CD4-positive, alpha-beta T cell (primary cell): Measurements from ENCODE around the gene TMEM181. TPM values are rescaled to one million over a fixed set of nuclear protein-coding genes. Genes with fewer than 3 reads are reported as not detected.

ENCODE experiments used
- ATAC-seq: fragments of 200-7000 bp; cut with Tn5 transposase; one replicate; pipeline ENCODE4 v1.10.0; 2022; ENCODE audit warnings: mild to moderate bottlenecking; ENCODE audit not compliant: poor library complexity
- CTCF ChIA-PET: fragments of 350-600 bp; sonication (Branson Sonifier 250); formaldehyde crosslinking; loops from one replicate; lab custom pipeline; 2021; ENCODE audit warnings: antibody characterized with exemption, inconsistent platforms; lab: Charles Lee
- POLR2A ChIA-PET: fragments of 350-600 bp; sonication (Branson Sonifier 250); formaldehyde crosslinking; loops from one replicate; lab custom pipeline; 2021; ENCODE audit warnings: antibody characterized with exemption, inconsistent platforms; lab: Charles Lee
- DNase-seq, 14 experiments: peaks; one replicate each; pipeline ENCODE4 v3.0.0-alpha.2; 2013 to 2020; ENCODE audit warnings: mixed read lengths in 2 of 14
- H3K27ac ChIP-seq, 2 donors: one replicate each; pipeline versions ENCODE4 v1.5.1 to v1.7.0; 2013; ENCODE audit warnings: low read length in 2 of 2, low read depth in 1 of 2, mild to moderate bottlenecking in 1 of 2
- H3K27me3 ChIP-seq, 2 experiments: 1 replicate in 1 of 2; 2 replicates in 1 of 2; pipeline versions ENCODE4 v1.6.1 to v1.7.0; 2013; ENCODE audit warnings: low read length in 2 of 2, control low read depth in 1 of 2, mild to moderate bottlenecking in 1 of 2, moderate library complexity in 1 of 2; ENCODE audit not compliant: insufficient read depth in 2 of 2, control insufficient read depth in 1 of 2
- H3K36me3 ChIP-seq: one replicate; pipeline ENCODE4 v1.6.1; 2013; ENCODE audit warnings: low read length, control low read depth; ENCODE audit not compliant: insufficient read depth
- H3K4me1 ChIP-seq: one replicate; pipeline ENCODE4 v1.6.1; 2013; ENCODE audit warnings: low read length, control low read depth; ENCODE audit not compliant: insufficient read depth
- H3K4me3 ChIP-seq: one replicate; pipeline ENCODE4 v1.5.1; 2013; ENCODE audit warnings: mild to moderate bottlenecking, low read length, moderate library complexity
- H3K9me3 ChIP-seq, 2 experiments: 1 replicate in 1 of 2; 2 replicates in 1 of 2; pipeline versions ENCODE4 v1.6.1 to v1.7.0; 2013; ENCODE audit warnings: low read length in 2 of 2, mild to moderate bottlenecking in 2 of 2, control low read depth in 1 of 2, moderate library complexity in 1 of 2; ENCODE audit not compliant: control insufficient read depth in 1 of 2, insufficient read depth in 1 of 2
- H3K27ac Mint-ChIP-seq: one replicate; pipeline ENCODE4 v1.8.0; 2020; ENCODE audit warnings: mixed read lengths
- H3K27me3 Mint-ChIP-seq: one replicate; pipeline ENCODE4 v1.8.0; 2021; ENCODE audit warnings: mixed read lengths
- H3K36me3 Mint-ChIP-seq: one replicate; pipeline ENCODE4 v1.8.0; 2021; ENCODE audit warnings: low read depth, mixed read lengths
- H3K4me1 Mint-ChIP-seq: one replicate; pipeline ENCODE4 v1.8.0; 2021; ENCODE audit warnings: low read depth, mixed read lengths
- H3K4me3 Mint-ChIP-seq: one replicate; pipeline ENCODE4 v1.8.0; 2020; ENCODE audit warnings: mild to moderate bottlenecking, mixed read lengths
- H3K9me3 Mint-ChIP-seq: one replicate; pipeline ENCODE4 v1.8.0; 2020; ENCODE audit warnings: mixed read lengths
- intact Hi-C, 2 experiments: fragments of 100-400 bp; cut with DNase I in 1 of 2; cut with micrococcal nuclease in 1 of 2; formaldehyde crosslinking; loops; one replicate each; pipeline versions ENCODE4 v1.15.1 to v1.9.0; 2023 to 2025; cut with DNase I, micrococcal nuclease
- total RNA-seq, 174 experiments: library from RNA in 2 of 174; stranded (reverse) in 2 of 174; gene quantifications; one replicate each; pipeline ENCODE4 v1.2.3 and lab custom pipeline; 2021 to 2026
- TF ChIP-seq, protein P1 (sequence below): fragments of 200-600 bp; IDR thresholded peaks from one replicate; pipeline ENCODE4 v1.8.0; 2022; ENCODE audit warnings: antibody characterized with exemption, mild to moderate bottlenecking

TMEM181 gene
- total RNA-seq, 2 experiments from 2014 or later, result 10.2 to 10.9 TPM

- peak within 1 kb of the TSS; percentile 100 for H3K4me3 Mint-ChIP-seq
- peak within 1 kb of the TSS; percentile 85 to 93 for H3K27ac ChIP-seq
- H3K27me3 ChIP-seq, result no peaks in the 10 kb centered on the region
- peaks cover 58% of the 10 kb centered on the region for H3K36me3 Mint-ChIP-seq
- peak; percentile 73 to 92 (median 84) for DNase-seq
- no peaks in the 10 kb centered on the region for H3K9me3 Mint-ChIP-seq
- peak within 1 kb of the TSS; percentile 97 for H3K27ac Mint-ChIP-seq
- CTCF ChIA-PET, result interaction anchor here (1.2 to 5.1 kb wide), 6 partner anchors 9 to 423 kb away, joined by 3 to 18 read pairs (median 4); no protein-coding TSS in a partner anchor
- intact Hi-C loops, result loop anchor here (1.0 to 10.0 kb wide), 4 partner anchors 9 to 1270 kb away; no protein-coding TSS in a partner anchor
- H3K36me3 ChIP-seq, result peaks cover 21% of the 10 kb centered on the region
- H3K4me1 Mint-ChIP-seq, result peaks cover 67% of the 10 kb centered on the region
- POLR2A ChIA-PET, result interaction anchor here (0.6 to 3.1 kb wide), 18 partner anchors 9 to 1867 kb away, joined by 3 to 71 read pairs (median 5); partner anchors contain the start of genes ARID1B and SYNJ2
- H3K4me3 ChIP-seq, result peak within 1 kb of the TSS; percentile 82
- H3K4me1 ChIP-seq, result peaks cover 53% of the 10 kb centered on the region
- TF ChIP-seq, protein P1, sequence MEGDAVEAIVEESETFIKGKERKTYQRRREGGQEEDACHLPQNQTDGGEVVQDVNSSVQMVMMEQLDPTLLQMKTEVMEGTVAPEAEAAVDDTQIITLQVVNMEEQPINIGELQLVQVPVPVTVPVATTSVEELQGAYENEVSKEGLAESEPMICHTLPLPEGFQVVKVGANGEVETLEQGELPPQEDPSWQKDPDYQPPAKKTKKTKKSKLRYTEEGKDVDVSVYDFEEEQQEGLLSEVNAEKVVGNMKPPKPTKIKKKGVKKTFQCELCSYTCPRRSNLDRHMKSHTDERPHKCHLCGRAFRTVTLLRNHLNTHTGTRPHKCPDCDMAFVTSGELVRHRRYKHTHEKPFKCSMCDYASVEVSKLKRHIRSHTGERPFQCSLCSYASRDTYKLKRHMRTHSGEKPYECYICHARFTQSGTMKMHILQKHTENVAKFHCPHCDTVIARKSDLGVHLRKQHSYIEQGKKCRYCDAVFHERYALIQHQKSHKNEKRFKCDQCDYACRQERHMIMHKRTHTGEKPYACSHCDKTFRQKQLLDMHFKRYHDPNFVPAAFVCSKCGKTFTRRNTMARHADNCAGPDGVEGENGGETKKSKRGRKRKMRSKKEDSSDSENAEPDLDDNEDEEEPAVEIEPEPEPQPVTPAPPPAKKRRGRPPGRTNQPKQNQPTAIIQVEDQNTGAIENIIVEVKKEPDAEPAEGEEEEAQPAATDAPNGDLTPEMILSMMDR, result no peak
- ATAC-seq, result peak; percentile 63
- H3K27me3 Mint-ChIP-seq, result no peaks in the 10 kb centered on the region
- H3K9me3 ChIP-seq, result no peaks in the 10 kb centered on the region
Measured at GRCh38 chr6:158644231-158645063, 84.6 kb downstream of the TMEM181 start, which contains the start of gene DYNLT1. TSS of gene DYNLT1 (minus strand) at chr6:158644743. CDS start at chr6:158644708, 35 bp downstream.

GRCh38 chr6:158645064-158646022, 85.5 kb downstream of the TMEM181 start:
- Mint-ChIP-seq H3K27me3 (no peaks in the 10 kb centered on the region), H3K36me3 (peaks cover 55% of the 10 kb centered on the region), H3K27ac (peak overlapping the region; percentile 97), H3K4me1 (peaks cover 68% of the 10 kb centered on the region), H3K9me3 (no peaks in the 10 kb centered on the region), H3K4me3 (peak overlapping the region; percentile 94)
- DNase-seq (peak in 1 of 14 experiments; percentile 38), ATAC-seq (no peak)
- TF ChIP-seq, protein P1, result no peak
- Histone ChIP-seq H3K4me1 (peaks cover 51% of the 10 kb centered on the region), H3K9me3 (no peaks in the 10 kb centered on the region), H3K27me3 (no peaks in the 10 kb centered on the region), H3K27ac (peak overlapping the region; percentile 85 to 93), H3K4me3 (peak overlapping the region; percentile 82), H3K36me3 (peaks cover 12% of the 10 kb centered on the region)
- ChIA-PET CTCF (interaction anchor here (1.2 to 5.1 kb wide), 5 partner anchors 11 to 59 kb away, joined by 4 to 18 read pairs (median 5); no protein-coding TSS in a partner anchor), POLR2A (interaction anchor here (0.8 to 3.1 kb wide), 13 partner anchors 8 to 1868 kb away, joined by 3 to 71 read pairs (median 6); partner anchors contain the start of gene ARID1B)
- intact Hi-C loops, result loop anchor here (10.0 kb wide), 2 partner anchors 459 to 1271 kb away; no protein-coding TSS in a partner anchor
